Right atrium auricular region (tissue), 2 donors: ENCODE measurements around the gene EDN1. TPM values are rescaled to one million over a fixed set of nuclear protein-coding genes. Genes with fewer than 3 reads are reported as not detected.
A peak's percentile ranks its signal among the peaks of the same experiment; 100 is the strongest.

Experiments
- DNase-seq: peaks from one replicate; pipeline ENCODE4 v3.0.0-alpha.2; 2019; ENCODE audit warnings: low spot score
- H3K27ac ChIP-seq, 2 donors: fragments of 200-600 bp; sonication (generic); 1 replicate in 1 of 2; 2 replicates in 1 of 2; pipeline ENCODE4 v1.5.1; 2016 to 2019
- H3K27me3 ChIP-seq, 2 donors: fragments of 200-600 bp; sonication (generic); one replicate each; pipeline versions ENCODE4 v1.5.1 to v1.6.0; 2017 to 2019
- H3K36me3 ChIP-seq: fragments of 200-600 bp; sonication (generic); one replicate; pipeline ENCODE4 v1.5.1; 2016
- H3K4me1 ChIP-seq, 2 donors: fragments of 200-600 bp; sonication (generic); one replicate each; pipeline versions ENCODE4 v1.5.1 to v1.6.0; 2017 to 2019
- H3K4me3 ChIP-seq, 2 donors: fragments of 200-600 bp; sonication (generic); 1 replicate in 1 of 2; 2 replicates in 1 of 2; pipeline ENCODE4 v1.5.1; 2017 to 2019; ENCODE audit warnings: mild to moderate bottlenecking in 1 of 2, moderate library complexity in 1 of 2
- H3K9me3 ChIP-seq, 2 donors: fragments of 200-600 bp; sonication (generic); one replicate each; pipeline ENCODE4 v1.5.1; 2019
- CTCF ChIP-seq, 2 donors: fragments of 200-600 bp; sonication (generic); IDR thresholded peaks; one replicate each; pipeline ENCODE4 v1.5.1; 2019; ENCODE audit warnings: antibody characterized with exemption in 2 of 2
- total RNA-seq, 2 donors: library from RNA; depleted of rRNA; stranded (reverse); fragments of >200 nt; gene quantifications; one replicate each; pipeline ENCODE4 v1.1.0, GENCODE V29; 2016

The EDN1 gene
- 10 to 100 TPM in 1 of 2 donors, 1 to 10 TPM in 1; 9.0 to 13.4 TPM for total RNA-seq

GRCh38 chr6:12289933-12290820, at the start of gene EDN1:
TSS of gene EDN1 (plus strand) at chr6:12290361. CDS start at chr6:12290630, 269 bp downstream.
- peak within 1 kb of the TSS; percentile 34 to 49 for H3K4me3 ChIP-seq
- peak; percentile 87 for DNase-seq
- H3K27me3 ChIP-seq, result no peaks in the 10 kb centered on the region
- peak within 1 kb of the TSS; percentile 28 to 57 for H3K27ac ChIP-seq
- no peaks in the 10 kb centered on the region for H3K36me3 ChIP-seq
- TF ChIP-seq CTCF (IDR thresholded peaks at IDR 0.05), result peak in 1 of 2 donors; percentile 61
- no peaks in the 10 kb centered on the region for H3K9me3 ChIP-seq
- H3K4me1 ChIP-seq, result peaks cover 0 to 24% of the 10 kb centered on the region in 2 donors

GRCh38 chr6:12241493-12242175, 48.5 kb upstream of the EDN1 start:
- TF ChIP-seq CTCF (IDR thresholded peaks at IDR 0.05), result no peak
- DNase-seq, result no peak
- Histone ChIP-seq H3K4me1 (no peaks in the 10 kb centered on the region), H3K4me3 (no peak overlapping the region), H3K27me3 (no peaks in the 10 kb centered on the region), H3K9me3 (no peaks in the 10 kb centered on the region), H3K27ac (no peak overlapping the region), H3K36me3 (no peaks in the 10 kb centered on the region)

GRCh38 chr6:12243169-12243568, 47.0 kb upstream of the EDN1 start:
- no peak for TF ChIP-seq CTCF (IDR thresholded peaks at IDR 0.05)
- H3K4me3 ChIP-seq, result no peak overlapping the region
- no peaks in the 10 kb centered on the region for H3K4me1 ChIP-seq
- DNase-seq, result no peak
- H3K9me3 ChIP-seq, result no peaks in the 10 kb centered on the region
- no peaks in the 10 kb centered on the region for H3K27me3 ChIP-seq
- no peak overlapping the region for H3K27ac ChIP-seq
- H3K36me3 ChIP-seq, result no peaks in the 10 kb centered on the region

- H3K27me3 ChIP-seq, result no peaks in the 10 kb centered on the region
Observed at GRCh38 chr6:12245360-12245759, 44.8 kb upstream of the EDN1 start.

More at GRCh38 chr6:12245360-12245759, 44.8 kb upstream of the EDN1 start:
- Histone ChIP-seq H3K27ac (no peak overlapping the region), H3K4me3 (no peak overlapping the region), H3K9me3 (no peaks in the 10 kb centered on the region), H3K36me3 (no peaks in the 10 kb centered on the region), H3K4me1 (no peaks in the 10 kb centered on the region)
- no peak for DNase-seq
- TF ChIP-seq CTCF (IDR thresholded peaks at IDR 0.05), result no peak
